ENCODE measurements around the gene PGAM5. TPM values are rescaled to one million over a fixed set of nuclear protein-coding genes. Genes with fewer than 3 reads are reported as not detected.

Gene PGAM5
- total RNA-seq, 1 donor from 2014 or later = 25.4 TPM

GRCh38 chr12:132665149-132665491 is 45.5 kb upstream of the PGAM5 start:
- H3K36me3 ChIP-seq = peaks cover 77% of the 10 kb centered on the region
- DNase-seq (no peak), ATAC-seq (no peak)
- H3K27ac ChIP-seq = no peak overlapping the region
- H3K27me3 ChIP-seq = no peaks in the 10 kb centered on the region
- intact Hi-C loops (cut with DNase I) = no loop called here
- no peaks in the 10 kb centered on the region for H3K9me3 ChIP-seq
- no peak overlapping the region for H3K4me3 ChIP-seq
- TF ChIP-seq, protein P1, sequence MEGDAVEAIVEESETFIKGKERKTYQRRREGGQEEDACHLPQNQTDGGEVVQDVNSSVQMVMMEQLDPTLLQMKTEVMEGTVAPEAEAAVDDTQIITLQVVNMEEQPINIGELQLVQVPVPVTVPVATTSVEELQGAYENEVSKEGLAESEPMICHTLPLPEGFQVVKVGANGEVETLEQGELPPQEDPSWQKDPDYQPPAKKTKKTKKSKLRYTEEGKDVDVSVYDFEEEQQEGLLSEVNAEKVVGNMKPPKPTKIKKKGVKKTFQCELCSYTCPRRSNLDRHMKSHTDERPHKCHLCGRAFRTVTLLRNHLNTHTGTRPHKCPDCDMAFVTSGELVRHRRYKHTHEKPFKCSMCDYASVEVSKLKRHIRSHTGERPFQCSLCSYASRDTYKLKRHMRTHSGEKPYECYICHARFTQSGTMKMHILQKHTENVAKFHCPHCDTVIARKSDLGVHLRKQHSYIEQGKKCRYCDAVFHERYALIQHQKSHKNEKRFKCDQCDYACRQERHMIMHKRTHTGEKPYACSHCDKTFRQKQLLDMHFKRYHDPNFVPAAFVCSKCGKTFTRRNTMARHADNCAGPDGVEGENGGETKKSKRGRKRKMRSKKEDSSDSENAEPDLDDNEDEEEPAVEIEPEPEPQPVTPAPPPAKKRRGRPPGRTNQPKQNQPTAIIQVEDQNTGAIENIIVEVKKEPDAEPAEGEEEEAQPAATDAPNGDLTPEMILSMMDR (IDR thresholded peaks at IDR 0.05) = no peak
- no peaks in the 10 kb centered on the region for H3K4me1 ChIP-seq

DNA sequence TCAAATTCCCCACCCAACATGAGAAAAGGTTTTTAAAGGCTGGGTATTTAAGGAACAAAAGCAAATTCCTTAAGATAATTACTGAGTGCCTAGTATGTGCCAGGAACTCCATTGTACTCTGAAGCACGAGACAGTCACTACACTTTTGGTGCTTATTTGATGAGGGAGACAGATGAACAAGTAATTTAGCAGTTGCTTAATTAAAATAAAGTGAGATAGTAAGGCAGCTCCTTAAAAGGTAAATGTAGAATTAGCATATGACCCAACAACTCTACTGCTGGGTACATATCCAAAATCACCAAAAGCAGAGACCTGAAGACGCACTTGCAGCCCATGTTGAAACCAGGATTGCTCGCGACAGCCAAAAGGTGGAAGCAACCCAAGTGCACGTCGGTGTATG is 44.8 kb upstream of the PGAM5 start:
- peaks cover 70% of the 10 kb centered on the region for H3K36me3 ChIP-seq
- no peak overlapping the region for H3K27ac ChIP-seq
- DNase-seq = no peak
- intact Hi-C loops (cut with DNase I) = no loop called here
- no peaks in the 10 kb centered on the region for H3K27me3 ChIP-seq
- H3K4me3 ChIP-seq = no peak overlapping the region
- no peak for ATAC-seq
- TF ChIP-seq, protein P1 (IDR thresholded peaks at IDR 0.05) = no peak
- H3K9me3 ChIP-seq = no peaks in the 10 kb centered on the region
- H3K4me1 ChIP-seq = no peaks in the 10 kb centered on the region

GRCh38 chr12:132668191-132669088 is 42.2 kb upstream of the PGAM5 start:
- no peaks in the 10 kb centered on the region for H3K4me1 ChIP-seq
- H3K4me3 ChIP-seq = no peak overlapping the region
- DNase-seq = no peak
- no peaks in the 10 kb centered on the region for H3K9me3 ChIP-seq
- H3K36me3 ChIP-seq = peaks cover 66% of the 10 kb centered on the region
- TF ChIP-seq, protein P1 (IDR thresholded peaks at IDR 0.05) = no peak
- H3K27ac ChIP-seq = no peak overlapping the region
- no peaks in the 10 kb centered on the region for H3K27me3 ChIP-seq
- intact Hi-C loops (cut with DNase I) = no loop called here
- no peak for ATAC-seq

DNA sequence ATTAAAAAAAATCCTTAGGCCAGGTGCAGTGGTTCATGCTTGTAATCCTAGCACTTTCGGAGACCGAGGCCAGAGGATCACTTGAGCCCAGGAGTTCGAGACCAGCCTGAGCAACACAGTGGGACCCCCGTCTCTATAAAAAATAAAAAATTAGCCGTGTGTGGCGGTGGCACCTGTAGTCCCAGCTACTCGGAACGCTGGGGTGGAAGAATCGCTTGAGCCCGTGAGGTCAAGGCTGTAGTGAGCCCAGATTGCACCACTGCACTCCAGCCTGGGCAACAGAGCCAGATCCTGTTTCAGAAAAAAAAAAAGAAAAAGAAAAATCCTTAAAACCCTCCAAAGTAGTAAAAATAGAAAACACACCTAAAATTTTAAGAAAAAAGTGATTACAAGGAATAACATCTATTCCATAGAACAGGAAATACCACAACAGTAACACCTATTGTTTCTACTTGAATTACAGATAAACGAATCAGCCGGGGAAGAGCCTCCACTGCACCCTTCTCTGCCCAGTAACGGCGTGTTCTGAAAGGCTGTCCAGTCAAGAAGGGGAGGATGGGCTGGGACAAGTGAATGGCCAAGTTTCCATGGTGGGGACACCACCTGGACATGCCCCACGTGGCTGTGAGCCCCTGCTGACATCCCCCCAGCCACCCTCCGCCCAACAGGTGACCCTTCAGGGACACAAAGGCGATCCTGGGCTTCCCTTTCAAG is 41.3 kb upstream of the PGAM5 start:
- no peaks in the 10 kb centered on the region for H3K27me3 ChIP-seq
- no peaks in the 10 kb centered on the region for H3K9me3 ChIP-seq
- H3K4me3 ChIP-seq = no peak overlapping the region
- ATAC-seq = no peak
- H3K4me1 ChIP-seq = no peaks in the 10 kb centered on the region
- no peak for DNase-seq
- peaks cover 59% of the 10 kb centered on the region for H3K36me3 ChIP-seq
- intact Hi-C loops (cut with DNase I) = no loop called here
- TF ChIP-seq, protein P1 (IDR thresholded peaks at IDR 0.05) = no peak
- H3K27ac ChIP-seq = no peak overlapping the region

DNA sequence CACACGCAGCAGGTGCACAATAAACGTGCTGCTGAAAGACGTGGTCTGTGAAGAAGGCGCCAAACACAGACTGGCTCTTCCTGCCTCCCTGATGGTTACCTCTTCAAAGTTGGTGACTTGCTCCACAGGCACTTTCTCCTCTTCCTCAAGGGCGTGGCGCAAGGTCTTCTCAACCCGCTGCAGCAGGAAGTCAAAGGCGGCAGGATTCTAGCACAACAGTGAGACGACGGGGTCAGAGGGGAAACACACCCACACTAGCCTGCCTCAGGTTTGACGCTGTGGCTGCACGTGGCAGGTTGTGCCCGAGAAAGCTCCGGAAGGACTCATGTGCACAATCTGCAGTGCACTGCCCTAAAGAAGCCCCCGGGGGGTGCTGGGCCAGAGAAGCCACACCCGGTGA is 38.5 kb upstream of the PGAM5 start:
- no peak overlapping the region for H3K27ac ChIP-seq
- intact Hi-C loops (cut with DNase I) = no loop called here
- H3K36me3 ChIP-seq = peaks cover 61% of the 10 kb centered on the region

More for the DNA sequence above, 38.5 kb upstream of the PGAM5 start:
- TF ChIP-seq, protein P1 (IDR thresholded peaks at IDR 0.05) = no peak
- H3K4me1 ChIP-seq = no peaks in the 10 kb centered on the region
- H3K27me3 ChIP-seq = no peaks in the 10 kb centered on the region
- DNase-seq = no peak
- ATAC-seq = no peak
- H3K9me3 ChIP-seq = no peaks in the 10 kb centered on the region
- no peak overlapping the region for H3K4me3 ChIP-seq
